Kidney epithelial cell (primary cell): ENCODE measurements around the gene TM4SF18. TPM values are rescaled to one million over a fixed set of nuclear protein-coding genes. Genes with fewer than 3 reads are reported as not detected.
"Not testable (repeated sequence)": the region's sequence is repeated elsewhere in the genome, so short reads cannot be mapped to it uniquely, and the experiment has no call there.

ENCODE experiments used
- DNase-seq: peaks from one replicate; pipeline ENCODE4 v3.0.0-alpha.2; 2010; ENCODE audit warnings: low read depth
- H3K27me3 ChIP-seq: 2 replicates; pipeline ENCODE4 v1.6.0; 2011; ENCODE audit warnings: low read length; ENCODE audit not compliant: control insufficient read depth, insufficient read depth
- H3K36me3 ChIP-seq: 2 replicates; pipeline ENCODE4 v1.5.1; 2011; ENCODE audit warnings: low read length; ENCODE audit not compliant: control insufficient read depth, insufficient read depth
- H3K4me3 ChIP-seq: 2 replicates; pipeline ENCODE4 v1.5.1; 2011; ENCODE audit warnings: low read depth, mild to moderate bottlenecking, control low read depth, low read length
- total RNA-seq: library from RNA; depleted of rRNA; stranded (reverse); fragments of >200 nt; gene quantifications from 2 replicates; pipeline ENCODE4 v1.2.3, GENCODE V29; 2015
- TF ChIP-seq, protein P1 (sequence below): IDR thresholded peaks from 2 replicates; pipeline ENCODE4 v1.5.1; 2011; ENCODE audit warnings: mild to moderate bottlenecking, moderate library complexity, low read length, control low read depth, inconsistent platforms; ENCODE audit not compliant: insufficient read depth, poor library complexity, severe bottlenecking

Gene TM4SF18, protein sequence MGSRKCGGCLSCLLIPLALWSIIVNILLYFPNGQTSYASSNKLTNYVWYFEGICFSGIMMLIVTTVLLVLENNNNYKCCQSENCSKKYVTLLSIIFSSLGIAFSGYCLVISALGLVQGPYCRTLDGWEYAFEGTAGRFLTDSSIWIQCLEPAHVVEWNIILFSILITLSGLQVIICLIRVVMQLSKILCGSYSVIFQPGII
- total RNA-seq = 0.21 TPM in 1 of 2 replicates, not detected in the other

DNA sequence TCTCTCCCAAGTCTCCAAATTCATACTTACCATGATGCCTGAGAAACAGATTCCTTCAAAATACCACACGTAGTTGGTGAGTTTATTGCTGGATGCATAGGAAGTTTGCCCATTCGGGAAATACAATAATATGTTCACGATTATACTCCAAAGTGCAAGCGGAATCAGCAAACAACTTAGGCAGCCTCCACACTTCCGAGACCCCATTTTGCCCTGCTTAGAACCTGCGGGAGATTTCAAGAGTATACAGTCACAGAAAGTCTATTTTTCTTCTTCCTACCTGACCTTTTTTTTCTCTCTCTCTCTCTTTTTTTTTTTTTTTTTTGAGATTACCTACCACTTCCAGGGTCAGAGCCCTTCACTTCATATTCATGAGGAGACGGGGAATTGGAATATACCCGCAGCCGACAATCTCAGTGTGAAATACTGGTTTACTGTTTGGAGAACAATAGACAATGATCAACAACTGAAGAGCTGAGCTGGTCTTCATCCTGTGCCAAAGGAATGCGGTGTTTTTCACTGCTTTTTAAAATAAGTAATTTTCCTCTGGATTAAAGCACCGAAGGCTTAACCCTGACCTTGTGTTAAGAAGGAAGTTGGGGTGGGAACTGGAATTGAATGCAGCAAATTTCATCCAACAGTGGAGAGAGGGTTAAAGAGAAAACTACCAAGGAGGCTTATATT is at the start of gene TM4SF18:
TM4SF18 (minus strand) TSS at position 461 of the 684 bp plus-strand sequence; CDS start at position 207, 254 bp downstream.
- H3K27me3 ChIP-seq = no peaks in the 10 kb centered on the region
- no peaks in the 10 kb centered on the region for H3K36me3 ChIP-seq
- H3K4me3 ChIP-seq = no peak within 1 kb of the TSS
- no peak for DNase-seq
- TF ChIP-seq, protein P1, sequence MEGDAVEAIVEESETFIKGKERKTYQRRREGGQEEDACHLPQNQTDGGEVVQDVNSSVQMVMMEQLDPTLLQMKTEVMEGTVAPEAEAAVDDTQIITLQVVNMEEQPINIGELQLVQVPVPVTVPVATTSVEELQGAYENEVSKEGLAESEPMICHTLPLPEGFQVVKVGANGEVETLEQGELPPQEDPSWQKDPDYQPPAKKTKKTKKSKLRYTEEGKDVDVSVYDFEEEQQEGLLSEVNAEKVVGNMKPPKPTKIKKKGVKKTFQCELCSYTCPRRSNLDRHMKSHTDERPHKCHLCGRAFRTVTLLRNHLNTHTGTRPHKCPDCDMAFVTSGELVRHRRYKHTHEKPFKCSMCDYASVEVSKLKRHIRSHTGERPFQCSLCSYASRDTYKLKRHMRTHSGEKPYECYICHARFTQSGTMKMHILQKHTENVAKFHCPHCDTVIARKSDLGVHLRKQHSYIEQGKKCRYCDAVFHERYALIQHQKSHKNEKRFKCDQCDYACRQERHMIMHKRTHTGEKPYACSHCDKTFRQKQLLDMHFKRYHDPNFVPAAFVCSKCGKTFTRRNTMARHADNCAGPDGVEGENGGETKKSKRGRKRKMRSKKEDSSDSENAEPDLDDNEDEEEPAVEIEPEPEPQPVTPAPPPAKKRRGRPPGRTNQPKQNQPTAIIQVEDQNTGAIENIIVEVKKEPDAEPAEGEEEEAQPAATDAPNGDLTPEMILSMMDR = no peak

DNA sequence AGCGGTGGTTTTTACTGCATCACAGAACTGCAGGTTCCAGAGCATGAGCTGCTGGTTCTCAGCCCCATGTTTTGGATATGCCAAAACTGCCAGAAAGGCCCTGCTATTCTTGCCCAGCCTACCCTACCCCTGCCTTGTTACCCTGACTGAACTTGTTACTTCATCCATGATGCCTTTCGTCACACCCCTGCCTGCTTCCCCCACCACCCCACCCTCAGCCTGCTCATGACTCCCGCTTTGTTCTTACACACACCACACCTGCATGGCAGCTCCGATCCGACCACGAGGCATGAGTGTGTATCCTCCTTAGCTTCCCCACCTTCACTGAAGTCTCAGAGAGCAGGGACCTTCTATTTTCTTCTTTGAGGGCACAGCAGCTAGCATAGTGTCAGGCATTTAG is 49.1 kb upstream of the TM4SF18 start:
- Histone ChIP-seq H3K36me3 (no peaks in the 10 kb centered on the region), H3K4me3 (no peak overlapping the region), H3K27me3 (no peaks in the 10 kb centered on the region)
- TF ChIP-seq, protein P1 = no peak
- no peak for DNase-seq

DNA sequence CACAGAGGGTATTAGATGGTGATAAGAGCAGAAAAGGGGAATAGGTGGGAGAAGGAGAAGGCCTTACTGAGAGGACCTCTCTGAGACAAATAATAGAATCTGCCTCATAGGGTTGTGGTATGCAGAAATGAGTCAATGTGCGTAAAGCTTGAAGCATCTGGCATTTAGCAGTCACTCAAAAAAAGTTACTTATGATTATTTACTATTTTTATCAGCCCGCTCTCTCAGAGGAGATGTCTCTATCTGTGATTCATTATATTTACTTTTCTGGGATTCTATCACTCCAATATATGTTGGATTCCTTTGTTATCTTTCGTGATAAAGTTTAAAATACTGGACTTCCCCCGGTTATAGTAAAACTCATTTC is 48.6 kb upstream of the TM4SF18 start:
- Histone ChIP-seq H3K36me3 (no peaks in the 10 kb centered on the region), H3K27me3 (no peaks in the 10 kb centered on the region), H3K4me3 (no peak overlapping the region)
- no peak for DNase-seq
- TF ChIP-seq, protein P1 = no peak

DNA sequence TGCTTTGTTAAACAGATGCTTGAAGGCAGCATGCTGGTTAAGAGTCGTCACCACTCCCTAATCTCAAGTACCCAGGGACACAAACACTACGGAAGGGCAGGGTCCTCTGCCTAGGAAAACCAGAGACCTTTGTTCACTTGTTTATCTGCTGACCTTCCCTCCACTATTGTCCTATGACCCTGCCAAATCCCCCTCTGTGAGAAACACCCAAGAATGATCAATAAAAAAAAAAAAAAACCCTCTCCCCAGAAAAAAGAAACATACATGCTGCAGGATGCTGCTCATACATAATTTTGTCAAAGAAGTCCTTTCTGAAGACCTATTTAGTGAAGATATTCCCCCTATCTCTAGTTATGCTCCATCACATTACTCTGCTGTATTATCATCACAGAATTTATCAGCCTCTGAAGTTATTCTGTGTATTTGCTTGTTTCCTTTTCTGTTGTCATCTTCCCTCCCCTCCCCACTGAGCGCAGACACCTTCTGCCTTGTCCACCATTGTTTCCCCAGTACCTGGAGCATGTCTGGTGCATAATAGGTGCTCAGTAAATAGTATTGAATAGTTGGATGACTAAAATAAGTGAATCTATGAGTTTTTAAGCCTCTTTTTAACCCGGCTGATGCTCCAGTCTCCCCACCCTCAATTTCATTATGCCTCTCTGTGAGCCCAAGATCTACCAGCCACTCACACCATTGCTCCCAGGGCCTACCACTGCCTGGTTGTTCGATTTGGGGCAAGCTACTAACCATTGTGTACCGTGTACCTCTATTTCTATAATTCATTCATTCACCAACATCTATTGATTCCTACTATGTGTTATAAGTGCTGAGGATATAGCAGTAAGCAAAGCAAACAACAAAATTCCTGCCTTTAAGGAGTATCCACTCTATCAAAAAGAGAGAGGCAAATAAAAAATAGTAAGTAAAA is 48.0 kb upstream of the TM4SF18 start:
- no peak for DNase-seq
- TF ChIP-seq, protein P1 = no peak
- no peaks in the 10 kb centered on the region for H3K36me3 ChIP-seq

DNA sequence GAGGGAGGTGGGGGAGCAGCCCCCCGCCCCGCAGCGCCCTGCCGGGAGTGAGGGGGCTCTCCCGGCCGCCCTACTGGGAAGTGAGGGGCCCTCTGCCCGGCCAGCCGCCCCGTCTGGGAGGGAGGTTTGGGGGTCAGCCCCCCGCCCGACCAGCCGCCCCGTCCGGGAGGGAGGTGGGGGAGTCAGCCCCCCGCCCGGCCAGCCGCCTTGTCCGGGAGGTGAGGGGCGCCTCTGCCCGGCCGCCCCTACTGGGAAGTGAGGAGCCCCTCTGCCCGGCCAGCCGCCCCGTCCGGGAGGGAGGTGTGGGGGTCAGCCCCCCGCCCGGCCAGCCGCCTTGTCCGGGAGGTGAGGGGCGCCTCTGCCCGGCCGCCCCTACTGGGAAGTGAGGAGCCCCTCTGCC is 46.8 kb upstream of the TM4SF18 start:
- H3K27me3 ChIP-seq, H3K4me3 ChIP-seq, DNase-seq, H3K36me3 ChIP-seq: not testable (repeated sequence)

More for the DNA sequence above, 48.0 kb upstream of the TM4SF18 start:
- Histone ChIP-seq H3K4me3 (no peak overlapping the region), H3K27me3 (no peaks in the 10 kb centered on the region)
